Stimulated activated CD8-positive, alpha-beta memory T cell treated with anti-CD3 and anti-CD28 coated beads, Interleukin-12 subunit alpha, Interleukin-12 subunit beta, amount 100 ng/mL, for 24 hours (primary cell): Measurements from ENCODE around the gene MKX.
A peak's percentile ranks its signal among the peaks of the same experiment; 100 is the strongest.

Source experiments
- DNase-seq: peaks from one replicate; pipeline ENCODE4 v3.0.0-alpha.2; 2020; ENCODE audit errors: extremely low read depth

MKX gene

DNA sequence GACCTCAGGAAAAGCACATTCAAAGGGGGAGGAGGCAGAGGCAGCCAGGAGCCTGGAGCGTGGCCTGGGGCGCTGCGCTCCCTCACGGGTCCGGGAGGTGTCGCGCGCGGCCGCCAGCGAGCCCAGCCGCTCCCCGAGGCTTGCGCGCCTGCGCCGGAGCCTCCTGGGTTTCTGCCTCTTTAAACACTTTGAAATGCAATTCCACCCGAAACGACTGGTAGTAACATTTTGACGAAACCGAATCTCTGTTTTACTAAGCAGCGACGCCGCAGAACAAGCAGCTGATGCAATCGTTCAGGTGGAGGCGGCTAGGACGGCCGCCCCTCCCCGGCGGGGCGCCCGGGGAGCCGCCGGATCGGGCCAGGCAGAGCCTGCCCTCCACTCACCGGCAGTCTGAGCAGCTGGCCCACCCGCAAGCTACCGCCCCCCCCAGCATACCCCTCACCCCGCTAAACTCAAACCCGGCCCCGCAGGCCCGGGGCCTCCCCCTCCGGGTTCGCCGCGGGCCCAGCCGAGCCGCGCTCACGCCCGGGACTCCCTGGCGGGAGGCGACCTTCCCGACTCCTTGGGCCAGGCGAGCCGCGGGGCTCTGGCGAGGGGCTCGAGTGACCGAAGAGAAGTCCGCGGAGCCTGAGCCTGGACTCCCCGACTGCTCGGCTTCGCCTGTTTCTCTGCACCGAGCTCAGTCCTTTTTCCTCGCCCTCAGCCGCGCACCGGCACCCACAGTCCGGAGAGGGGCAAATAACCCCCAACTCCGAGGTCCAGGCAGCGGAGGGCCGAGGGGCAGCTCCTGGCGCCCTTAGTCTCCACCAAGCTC lies 3.2 kb downstream of the MKX start:
- peak; percentile 62 for DNase-seq

DNA sequence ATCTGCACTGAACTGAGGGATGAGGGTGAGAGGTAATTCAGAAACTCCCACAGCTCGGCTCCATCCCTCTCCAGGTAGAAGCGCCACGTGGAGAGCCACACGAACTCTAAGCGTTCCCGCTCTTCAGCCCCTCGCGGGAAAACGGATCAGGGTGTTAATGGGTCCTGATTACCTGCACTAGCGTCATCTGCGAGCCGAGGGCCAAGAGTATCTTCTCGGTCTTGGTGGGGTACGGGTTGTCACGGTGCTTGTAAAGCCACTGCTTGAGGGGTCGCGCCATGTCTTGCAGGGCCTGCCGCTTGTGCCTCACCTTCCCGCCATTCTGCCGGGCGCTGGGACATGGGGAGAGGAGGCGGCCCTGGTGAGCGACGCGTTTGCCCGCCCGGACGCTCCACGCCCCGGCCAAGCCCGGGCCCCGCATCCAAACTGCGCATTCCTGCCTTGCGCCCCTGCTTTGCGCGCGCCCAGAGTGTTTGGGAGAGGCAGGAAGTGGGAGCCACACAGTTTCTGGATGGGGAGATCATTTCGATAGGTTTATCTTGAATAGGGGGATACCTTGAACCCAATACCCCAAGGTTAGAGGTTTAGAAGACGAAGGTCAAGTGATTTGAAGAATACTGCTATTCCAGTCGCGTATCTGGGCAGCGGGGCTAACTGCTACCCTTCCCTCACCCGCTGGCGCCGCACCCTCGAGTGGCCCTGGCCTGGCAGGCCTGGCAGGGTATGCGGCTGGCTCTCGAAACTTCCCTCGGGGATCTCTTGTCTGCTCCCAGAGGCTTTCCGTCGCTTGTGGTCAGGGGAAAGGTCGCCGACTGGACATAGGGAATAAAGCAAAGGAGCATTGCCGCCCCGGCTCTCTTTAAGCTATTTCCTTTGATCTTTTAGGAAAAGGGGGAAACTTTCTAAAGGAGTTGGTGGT lies 4.2 kb downstream of the MKX start:
- DNase-seq: no peak

DNA sequence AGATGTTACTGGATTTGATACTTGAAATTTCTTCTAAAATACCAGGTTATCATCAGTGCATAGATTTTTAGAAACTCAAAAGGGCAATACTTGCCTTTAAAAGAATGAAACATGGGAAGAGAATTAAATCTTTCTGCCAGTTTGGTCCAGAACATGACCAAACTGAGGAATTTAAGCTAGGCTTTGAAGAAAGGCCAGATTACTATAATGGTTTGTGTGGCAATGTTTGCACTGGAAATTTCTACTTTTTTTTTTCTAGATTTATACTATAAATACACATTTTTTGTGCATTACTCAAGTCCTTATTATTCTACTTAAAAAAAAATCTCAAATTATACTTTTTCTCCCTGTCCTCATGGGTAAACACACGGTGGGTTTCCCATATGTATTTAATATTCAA lies 9.2 kb downstream of the MKX start:
- no peak for DNase-seq

DNA sequence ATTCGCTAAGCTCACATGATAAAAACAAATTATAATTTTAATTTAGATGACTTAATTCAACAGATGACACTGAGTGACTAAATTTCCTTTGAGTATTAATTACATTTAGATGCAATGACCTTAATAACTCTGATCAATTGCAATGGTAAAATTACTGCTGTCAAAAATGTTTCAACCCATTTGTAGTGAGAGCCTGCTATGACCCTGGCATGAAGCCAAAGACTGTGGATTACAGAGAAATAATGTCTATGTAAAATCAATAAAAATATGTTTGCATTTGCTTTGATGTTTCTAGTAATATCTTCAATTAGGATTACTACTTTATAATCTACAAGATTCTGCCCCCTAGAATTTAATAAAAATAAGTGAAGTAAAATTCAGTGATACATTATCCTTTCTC lies 15.6 kb downstream of the MKX start:
- no peak for DNase-seq

DNA sequence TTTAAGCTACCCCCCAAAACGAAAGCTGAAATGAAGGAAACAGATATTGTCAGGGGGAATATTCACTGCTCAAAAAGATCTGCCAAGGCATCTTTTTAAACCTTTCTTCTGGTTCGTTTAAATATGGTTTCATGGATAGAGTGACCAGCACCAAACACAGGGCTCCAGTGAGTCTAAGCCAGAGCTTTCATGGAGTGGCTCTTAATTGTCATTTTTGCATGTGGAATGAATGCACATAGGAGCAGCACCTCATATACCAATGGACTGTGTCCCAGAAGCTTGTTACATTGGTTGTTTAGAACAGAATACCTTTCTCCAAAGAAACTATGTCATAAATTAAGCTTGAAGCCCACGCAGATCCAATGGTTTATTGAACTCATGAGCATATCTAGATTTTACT lies 17.3 kb downstream of the MKX start:
- no peak for DNase-seq

DNA sequence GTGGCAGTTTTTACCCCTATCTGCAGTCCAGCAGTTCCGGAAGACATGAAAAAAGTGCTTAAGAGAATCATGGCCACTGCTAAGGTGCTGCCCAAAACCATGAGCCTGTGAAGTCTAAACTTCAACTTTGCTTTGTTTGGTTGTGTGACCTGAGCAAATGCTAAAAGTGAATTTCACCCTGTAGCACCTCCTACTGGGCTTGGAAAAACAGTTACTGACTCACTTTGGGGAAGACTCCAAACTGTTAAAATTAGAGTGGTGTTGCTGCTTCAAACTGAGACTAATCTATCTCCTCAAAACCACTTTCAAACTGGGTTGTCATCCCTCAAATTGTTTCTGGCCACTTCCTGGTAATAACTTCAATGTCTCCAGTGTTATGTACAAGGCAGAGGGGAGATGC lies 21.3 kb downstream of the MKX start:
- no peak for DNase-seq

DNA sequence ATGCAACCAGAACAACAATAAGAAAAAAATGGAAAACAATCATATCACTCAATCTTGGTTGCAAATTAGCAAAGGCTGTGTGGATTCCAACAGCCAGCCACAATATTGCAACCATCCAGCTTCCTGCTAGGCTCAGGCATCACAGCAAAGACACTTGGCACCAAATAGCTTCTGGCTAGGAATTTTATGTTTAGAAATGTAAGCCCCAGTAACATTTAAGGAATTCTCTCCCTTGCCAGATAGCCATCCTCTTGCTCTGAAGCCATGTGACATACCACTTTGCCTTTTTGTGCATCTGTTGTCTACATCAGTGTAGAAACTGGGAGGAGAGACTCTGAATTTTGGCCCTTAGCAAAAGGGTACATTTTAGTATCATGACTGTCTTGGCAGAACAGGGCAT lies 22.2 kb downstream of the MKX start:
- DNase-seq: no peak

DNA sequence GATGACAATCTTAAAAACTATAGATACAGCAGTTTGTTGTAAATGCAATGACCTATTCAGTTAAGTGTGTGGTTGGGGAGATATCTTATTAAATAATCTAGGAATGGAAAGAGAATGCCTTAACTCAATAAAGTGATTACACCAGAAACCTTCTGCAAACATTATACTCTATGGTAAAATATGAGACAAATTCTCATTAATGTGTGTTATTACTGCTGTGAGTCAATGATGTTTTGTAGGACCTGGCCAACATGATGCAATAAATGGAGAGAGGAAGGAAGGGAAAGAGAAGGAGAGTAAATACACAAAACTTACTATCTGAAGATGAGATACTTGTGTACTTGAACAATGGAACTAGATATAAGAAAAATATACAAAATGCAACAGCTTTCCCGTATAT lies 25.1 kb downstream of the MKX start:
- DNase-seq: no peak

DNA sequence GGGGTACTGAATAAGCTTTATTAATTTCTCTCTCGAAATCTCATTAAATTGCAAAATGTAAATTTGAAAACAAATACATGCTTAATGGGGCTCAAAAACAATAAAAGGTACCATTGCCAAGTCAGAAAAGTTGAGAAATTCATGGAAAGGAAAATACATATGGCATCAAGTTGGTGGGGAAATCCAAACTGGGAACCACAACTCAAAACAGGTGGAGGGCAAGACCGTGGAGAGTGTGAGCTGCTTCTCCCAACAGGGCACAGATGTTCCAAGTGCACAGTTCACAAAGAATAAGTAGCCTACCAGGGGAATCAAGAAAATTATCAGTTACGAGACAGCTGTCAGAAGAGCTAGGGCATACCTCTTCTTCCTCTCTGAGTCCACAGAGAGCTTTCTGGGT lies 26.6 kb downstream of the MKX start:
- DNase-seq: no peak

DNA sequence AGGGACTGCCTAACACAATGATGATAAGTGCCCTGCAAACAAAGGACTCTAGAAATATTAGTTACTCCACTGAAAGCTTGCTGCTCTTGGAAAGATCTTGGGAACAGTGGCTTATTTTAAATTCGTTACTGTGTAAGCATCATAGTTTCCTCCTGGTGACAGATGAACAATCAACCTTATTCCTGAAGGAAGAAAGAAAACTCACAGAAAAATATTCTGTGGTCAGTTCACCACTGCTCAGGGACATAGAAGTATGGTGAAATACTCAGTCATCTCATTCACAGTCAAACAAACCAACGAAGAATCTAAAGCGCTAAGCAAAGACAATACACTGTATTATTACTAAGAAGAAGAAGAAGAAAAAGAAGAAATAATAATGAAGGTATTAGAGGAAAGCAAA lies 27.8 kb downstream of the MKX start:
- no peak for DNase-seq

DNA sequence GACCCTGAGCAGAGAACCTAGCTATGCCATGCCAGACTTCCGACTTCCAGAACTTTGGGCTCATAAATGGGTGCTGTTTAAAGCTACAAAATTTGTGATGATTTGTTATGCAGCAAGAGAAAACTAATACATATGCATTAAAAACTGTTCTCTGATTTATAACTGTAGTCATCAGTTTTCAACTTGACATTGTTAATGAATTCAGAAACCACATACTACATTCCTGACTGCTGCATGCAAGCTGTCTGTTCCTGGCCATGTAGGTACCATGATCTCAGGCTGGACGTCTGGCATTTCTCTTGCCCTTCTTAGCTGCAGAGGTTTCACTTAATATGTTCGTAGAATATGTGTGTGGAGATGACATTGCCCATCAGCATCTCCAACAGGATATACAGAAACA lies 28.4 kb downstream of the MKX start:
- DNase-seq: no peak

DNA sequence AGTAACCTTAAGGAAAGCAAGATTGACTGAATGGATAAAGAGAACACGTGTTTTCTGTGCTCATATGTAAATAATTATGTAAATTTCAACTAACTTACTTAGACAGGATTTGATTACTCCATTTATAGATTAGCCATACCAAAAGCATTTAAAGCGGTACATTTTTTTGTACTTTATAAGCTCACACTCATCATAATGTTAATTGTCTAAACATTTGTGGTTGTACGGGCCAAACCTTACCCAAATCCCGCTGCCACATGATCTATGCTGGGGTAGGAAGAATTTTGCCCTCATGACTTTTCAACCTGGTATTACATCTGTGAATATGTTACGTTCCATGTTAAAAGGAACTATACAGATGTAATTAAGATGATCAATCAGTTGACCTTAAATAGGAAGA lies 29.1 kb downstream of the MKX start:
- no peak for DNase-seq

DNA sequence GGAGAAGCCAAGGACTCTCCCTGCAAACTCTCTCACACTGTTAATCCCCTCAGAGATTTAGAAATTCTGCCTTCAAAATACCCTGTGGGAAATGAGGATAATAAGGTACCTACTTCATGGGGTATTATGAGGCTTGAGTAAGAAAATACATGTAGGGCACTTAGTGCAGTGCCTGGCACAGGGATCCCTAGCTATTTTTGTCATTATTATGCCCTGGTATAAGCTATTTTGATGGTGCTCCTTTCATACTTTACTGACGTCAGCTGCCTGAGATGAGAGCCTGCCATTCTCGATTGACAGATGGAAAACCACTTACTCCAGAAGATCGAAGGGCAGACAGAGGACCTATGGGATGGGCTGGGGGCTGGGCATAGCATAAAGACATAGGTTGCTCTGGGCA lies 30.1 kb downstream of the MKX start:
- DNase-seq: no peak

DNA sequence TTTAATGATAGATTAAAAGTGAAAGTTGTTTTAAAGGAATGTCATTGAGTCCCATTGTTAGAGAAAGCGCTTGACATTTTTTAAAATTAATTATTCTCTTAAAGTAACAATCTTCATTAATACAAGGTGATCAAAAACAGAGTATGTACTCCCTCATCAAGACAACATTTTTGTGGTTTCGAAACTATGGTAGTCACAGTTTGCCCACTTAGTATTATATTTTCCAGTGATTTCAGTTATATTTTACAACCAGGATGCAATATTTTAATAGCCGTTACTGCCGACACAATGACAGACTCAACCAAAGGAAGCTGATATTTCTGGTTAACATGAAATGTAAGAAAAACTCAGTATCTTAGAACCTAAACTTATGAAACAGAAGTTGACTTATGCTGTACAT lies 31.3 kb downstream of the MKX start:
- DNase-seq: no peak

DNA sequence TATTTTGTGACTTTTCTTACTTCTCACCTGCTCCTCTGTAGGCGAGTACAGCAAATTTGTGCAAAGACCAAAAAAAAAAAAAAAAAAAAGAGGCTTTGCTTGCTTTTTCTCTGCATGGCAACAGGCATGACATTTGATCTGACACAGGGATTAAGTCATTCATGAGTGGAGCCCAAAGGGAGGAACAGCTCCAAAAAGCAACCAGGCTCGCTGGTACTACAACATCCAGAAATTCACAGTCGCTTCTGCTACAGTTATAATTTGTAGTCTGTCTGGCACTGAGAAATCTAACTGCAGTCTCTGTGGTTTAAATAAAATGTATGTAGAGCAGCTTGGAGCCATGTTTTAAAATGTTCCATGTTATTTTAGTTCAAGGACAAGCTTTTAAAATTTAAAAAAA lies 31.7 kb downstream of the MKX start:
- no peak for DNase-seq

DNA sequence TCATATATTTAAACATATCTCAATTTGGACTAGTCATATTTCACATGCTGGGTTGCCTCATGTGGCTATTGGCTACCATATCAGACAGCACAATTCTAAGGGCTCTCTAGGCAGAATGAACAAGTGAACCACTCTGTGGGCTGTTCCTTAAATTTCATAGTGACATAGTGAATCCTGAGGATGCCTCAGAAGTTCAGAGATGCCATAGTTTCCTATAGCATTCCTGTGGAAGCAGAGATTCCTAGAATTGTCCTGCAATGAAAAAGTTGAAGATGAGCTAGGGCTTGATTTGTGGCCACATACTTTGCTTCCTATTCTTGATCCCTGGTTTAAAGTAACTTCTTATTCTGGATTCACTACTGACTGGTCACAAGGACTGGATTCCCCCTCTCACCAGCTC lies 35.6 kb downstream of the MKX start:
- no peak for DNase-seq

DNA sequence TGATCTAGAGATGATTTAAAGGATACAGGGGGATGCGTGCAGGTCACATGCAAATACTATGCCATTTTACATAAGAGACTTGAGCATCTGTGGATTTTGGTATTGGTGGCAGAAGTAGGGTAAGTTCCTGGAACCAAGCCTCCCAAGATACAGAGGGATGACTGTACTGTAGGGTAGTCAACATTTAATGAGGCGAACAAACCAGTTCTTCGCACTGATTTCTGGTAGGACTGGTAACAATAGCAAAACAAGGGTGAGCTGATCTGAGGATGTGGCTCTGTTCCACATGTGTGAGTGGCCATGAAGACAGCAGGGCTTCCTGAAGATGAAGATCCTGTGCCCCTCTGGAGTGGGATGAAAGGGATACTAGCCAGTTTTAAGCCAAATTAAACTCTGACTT lies 36.3 kb downstream of the MKX start:
- DNase-seq: no peak

DNA sequence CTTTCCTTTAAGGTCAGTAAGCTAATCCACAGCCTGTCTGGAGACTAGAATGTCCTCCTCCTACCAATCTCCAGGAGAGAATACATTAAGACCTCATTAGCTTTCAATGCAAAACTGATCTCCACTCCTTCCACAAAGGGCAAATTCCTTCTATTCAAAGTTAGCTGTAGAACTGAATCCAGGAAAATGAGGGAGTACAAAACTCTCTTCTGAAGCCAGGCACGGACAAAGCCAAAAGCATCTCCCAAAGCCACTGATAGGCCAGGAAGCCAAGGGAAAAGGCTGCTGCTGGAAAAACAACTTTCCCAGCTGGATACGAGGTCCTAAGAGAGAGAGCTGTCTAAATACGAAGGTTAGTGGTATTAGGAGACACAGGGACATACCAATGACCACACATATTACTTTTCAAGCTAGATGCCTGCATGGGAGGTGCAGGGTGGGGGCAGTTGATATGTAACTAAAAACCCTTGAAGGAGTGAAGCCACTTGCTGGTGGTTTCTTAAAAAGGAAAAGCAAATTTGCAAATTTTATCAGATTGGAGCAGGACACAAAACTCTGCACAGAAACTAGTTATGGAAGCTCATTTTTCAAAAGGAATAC lies 43.6 kb downstream of the MKX start:
- no peak for DNase-seq

DNA sequence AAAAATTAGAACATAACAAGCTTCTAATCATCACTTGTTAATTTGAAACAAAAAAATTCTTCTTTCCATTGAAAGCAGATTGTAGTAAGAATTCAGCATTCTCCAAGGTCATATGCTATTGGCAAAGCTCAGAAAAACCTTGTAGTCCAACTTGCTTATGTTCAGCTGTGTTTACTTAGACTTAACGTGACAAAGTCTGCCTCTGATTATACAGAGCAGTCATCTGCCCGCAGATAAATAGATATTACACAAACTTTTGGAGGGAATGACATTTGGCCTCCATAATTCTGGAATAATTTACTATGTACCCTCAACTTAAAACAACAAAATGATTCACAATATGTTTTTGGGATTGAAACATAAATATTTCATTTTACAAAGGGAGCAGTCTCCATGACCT lies 45.8 kb downstream of the MKX start:
- DNase-seq: no peak

DNA sequence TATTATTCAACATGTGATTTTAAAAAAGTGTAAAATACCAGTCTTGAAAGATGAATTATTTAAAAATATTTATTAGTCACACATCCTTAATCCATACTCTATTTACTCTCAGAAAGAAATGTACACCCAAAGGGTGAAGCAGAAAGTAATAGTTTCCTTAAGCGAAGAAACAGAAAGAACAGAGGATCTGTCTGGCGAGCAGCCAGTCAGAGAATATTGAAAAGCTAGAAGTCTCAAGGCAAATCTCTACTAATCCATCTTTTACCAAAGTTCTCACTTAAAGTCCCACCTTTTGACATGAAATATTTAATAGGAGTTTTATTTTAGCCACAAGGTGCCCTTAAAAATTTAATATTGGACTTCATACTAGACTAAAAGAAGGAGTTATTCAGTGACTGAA lies 46.7 kb downstream of the MKX start:
- no peak for DNase-seq

DNA sequence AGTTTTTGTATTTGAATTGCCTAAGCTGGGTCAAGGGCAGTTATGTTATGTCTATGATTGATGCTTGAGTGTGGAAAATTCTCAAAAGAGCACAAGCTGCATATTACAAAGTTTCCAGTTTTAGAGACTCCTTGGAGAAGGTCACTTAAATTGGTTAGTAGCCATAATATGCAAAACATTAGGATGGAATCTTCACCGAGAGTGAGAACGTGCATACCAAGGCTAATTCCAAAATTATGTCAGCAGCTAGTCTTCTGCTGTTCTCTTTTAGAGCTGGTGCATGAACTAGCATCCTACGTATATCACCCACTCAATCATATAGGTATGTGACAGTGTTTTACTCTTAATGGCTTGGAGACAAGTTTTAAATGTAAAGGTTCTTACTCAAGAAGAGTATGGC lies 49.2 kb downstream of the MKX start:
- DNase-seq: no peak

DNA sequence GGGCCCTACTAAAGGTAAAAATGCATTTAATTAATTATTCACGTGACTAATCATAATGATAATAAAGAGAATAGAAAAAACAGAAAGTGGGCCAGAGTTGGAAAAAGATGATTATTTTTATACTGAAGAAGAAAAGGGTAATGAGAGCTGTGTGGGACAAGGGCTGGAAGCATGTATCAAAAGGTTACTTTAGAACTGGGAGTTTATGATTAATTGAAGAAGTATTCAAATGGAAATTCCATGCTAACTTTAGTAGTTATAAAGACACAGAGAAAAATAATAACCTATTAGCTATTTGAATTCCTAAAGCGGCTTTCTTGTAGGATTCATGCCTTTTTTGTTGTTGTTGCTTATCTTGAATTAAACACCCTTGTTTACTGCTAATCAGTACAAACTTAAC lies 49.9 kb downstream of the MKX start:
- DNase-seq: no peak

DNA sequence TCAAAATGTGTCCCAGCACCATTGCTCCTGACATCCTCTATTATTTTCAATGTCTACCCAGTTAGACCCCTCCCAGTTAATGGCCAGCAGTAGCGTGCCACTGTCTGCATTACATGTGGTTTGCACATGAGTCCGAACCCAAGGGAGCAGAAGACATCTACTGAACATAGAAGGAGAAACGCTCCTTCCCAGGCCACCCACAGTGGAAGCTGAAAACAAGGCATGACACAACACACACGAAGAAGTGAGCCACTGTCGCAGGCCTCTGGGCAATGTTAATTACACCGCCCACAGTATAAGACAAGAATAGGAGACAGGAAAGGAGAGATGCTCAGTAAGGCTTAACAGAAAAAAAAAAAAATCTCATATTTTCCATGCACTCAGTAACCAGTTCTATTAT lies 50.5 kb downstream of the MKX start:
- DNase-seq: no peak
